HEK293 (cell line): Measurements from ENCODE around the gene PPP5C.

Experiments
- CTCF ChIA-PET: fragments of 350-600 bp; formaldehyde crosslinking; extraction: SDS; loops from one replicate; lab custom pipeline; 2021; ENCODE audit warnings: antibody characterized with exemption; lab: Yijun Ruan, JAX
- POLR2A ChIA-PET: fragments of 300-600 bp; formaldehyde crosslinking; extraction: SDS; loops from one replicate; lab custom pipeline; 2020; ENCODE audit warnings: antibody characterized with exemption, inconsistent platforms; lab: Yijun Ruan, JAX
- H3K27ac ChIP-seq: fragments of 200-500 bp; sonication (Bioruptor generic); 2 replicates; pipeline ENCODE4 v1.5.1; 2014; ENCODE audit warnings: low read depth, low read length, control low read depth, inconsistent platforms; ENCODE audit errors: extremely low read depth
- H3K36me3 ChIP-seq, 2 experiments: fragments of 200-500 bp in 1 of 2; sonication (Bioruptor generic) in 1 of 2; 1 replicate in 1 of 2; 2 replicates in 1 of 2; pipeline ENCODE4 v1.5.1; 2014 to 2017; ENCODE audit warnings: inconsistent platforms in 2 of 2, low read length in 2 of 2; ENCODE audit not compliant: control insufficient read depth in 2 of 2, insufficient read depth in 1 of 2
- H3K4me1 ChIP-seq: fragments of 200-500 bp; sonication (Bioruptor generic); 2 replicates; pipeline ENCODE4 v1.5.1; 2014; ENCODE audit warnings: mild to moderate bottlenecking, low read length, inconsistent platforms; ENCODE audit not compliant: control insufficient read depth, insufficient read depth
- H3K4me3 ChIP-seq: 2 replicates; pipeline ENCODE4 v1.5.1; 2011; ENCODE audit warnings: low read depth, mild to moderate bottlenecking, control low read depth, low read length, moderate library complexity
- H3K9me3 ChIP-seq: fragments of 200-500 bp; sonication (Bioruptor generic); 2 replicates; pipeline ENCODE4 v1.5.1; 2014; ENCODE audit warnings: low read depth, low read length, inconsistent platforms; ENCODE audit not compliant: control insufficient read depth, insufficient read depth
- EGR2 ChIP-seq: fragments of 450-650 bp; formaldehyde crosslinking; IDR thresholded peaks from 2 replicates; pipeline ENCODE4 v1.5.1; 2016; ENCODE audit warnings: low read depth, missing biosample characterization, missing genetic modification characterization
- PRDM2 ChIP-seq: fragments of 450-650 bp; formaldehyde crosslinking; IDR thresholded peaks from 2 replicates; pipeline ENCODE4 v1.5.1; 2016; ENCODE audit warnings: missing biosample characterization, missing genetic modification characterization, borderline replicate concordance
- ZFHX2 ChIP-seq: fragments of 450-650 bp; formaldehyde crosslinking; conservative IDR thresholded peaks from 2 replicates; pipeline ENCODE4 v1.5.1; 2016; ENCODE audit warnings: missing biosample characterization, missing genetic modification characterization
- ZNF132 ChIP-seq: fragments of 450-650 bp; formaldehyde crosslinking; IDR thresholded peaks from 2 replicates; pipeline ENCODE4 v1.5.1; 2017; ENCODE audit warnings: missing biosample characterization, missing genetic modification characterization, borderline replicate concordance
- ZNF394 ChIP-seq: fragments of 450-650 bp; formaldehyde crosslinking; IDR thresholded peaks from 2 replicates; pipeline ENCODE4 v1.5.1; 2016; ENCODE audit warnings: missing biosample characterization, missing genetic modification characterization, mild to moderate bottlenecking, moderate library complexity, borderline replicate concordance
- ZNF560 ChIP-seq: fragments of 450-650 bp; formaldehyde crosslinking; IDR thresholded peaks from 2 replicates; pipeline ENCODE4 v1.5.1; 2017; ENCODE audit warnings: missing biosample characterization, missing genetic modification characterization, borderline replicate concordance
- ZNF626 ChIP-seq: fragments of 450-650 bp; sonication (Bioruptor Pico); formaldehyde crosslinking; IDR thresholded peaks from 2 replicates; pipeline ENCODE4 v1.5.1; 2018; ENCODE audit warnings: missing biosample characterization, missing genetic modification characterization, inconsistent platforms
- ZNF692 ChIP-seq: fragments of 450-650 bp; formaldehyde crosslinking; IDR thresholded peaks from 2 replicates; pipeline ENCODE4 v1.5.1; 2016; ENCODE audit warnings: missing biosample characterization, missing genetic modification characterization
- ZNF830 ChIP-seq: fragments of 450-650 bp; IDR thresholded peaks from 2 replicates; pipeline ENCODE4 v1.5.0; 2018; ENCODE audit warnings: missing biosample characterization, missing genetic modification characterization, low read depth, mild to moderate bottlenecking, moderate library complexity
- TF ChIP-seq, protein P1 (sequence below): fragments of 450-650 bp; formaldehyde crosslinking; IDR thresholded peaks from 2 replicates; pipeline ENCODE4 v1.5.1; 2016; ENCODE audit warnings: missing biosample characterization, missing genetic modification characterization
- TF ChIP-seq, protein P2 (sequence below): fragments of 450-650 bp; formaldehyde crosslinking; IDR thresholded peaks from 2 replicates; pipeline ENCODE4 v1.5.1; 2017; ENCODE audit warnings: missing biosample characterization, missing genetic modification characterization

Gene PPP5C

GRCh38 chr19:46426506-46427162 is 79.7 kb downstream of the PPP5C start (continued):
- no peak for TF ChIP-seq ZNF626 (tag by site-specific recombination)
- TF ChIP-seq ZFHX2: peak; percentile 83
- TF ChIP-seq ZNF692 (tag by site-specific recombination): no peak
- TF ChIP-seq, protein P1, sequence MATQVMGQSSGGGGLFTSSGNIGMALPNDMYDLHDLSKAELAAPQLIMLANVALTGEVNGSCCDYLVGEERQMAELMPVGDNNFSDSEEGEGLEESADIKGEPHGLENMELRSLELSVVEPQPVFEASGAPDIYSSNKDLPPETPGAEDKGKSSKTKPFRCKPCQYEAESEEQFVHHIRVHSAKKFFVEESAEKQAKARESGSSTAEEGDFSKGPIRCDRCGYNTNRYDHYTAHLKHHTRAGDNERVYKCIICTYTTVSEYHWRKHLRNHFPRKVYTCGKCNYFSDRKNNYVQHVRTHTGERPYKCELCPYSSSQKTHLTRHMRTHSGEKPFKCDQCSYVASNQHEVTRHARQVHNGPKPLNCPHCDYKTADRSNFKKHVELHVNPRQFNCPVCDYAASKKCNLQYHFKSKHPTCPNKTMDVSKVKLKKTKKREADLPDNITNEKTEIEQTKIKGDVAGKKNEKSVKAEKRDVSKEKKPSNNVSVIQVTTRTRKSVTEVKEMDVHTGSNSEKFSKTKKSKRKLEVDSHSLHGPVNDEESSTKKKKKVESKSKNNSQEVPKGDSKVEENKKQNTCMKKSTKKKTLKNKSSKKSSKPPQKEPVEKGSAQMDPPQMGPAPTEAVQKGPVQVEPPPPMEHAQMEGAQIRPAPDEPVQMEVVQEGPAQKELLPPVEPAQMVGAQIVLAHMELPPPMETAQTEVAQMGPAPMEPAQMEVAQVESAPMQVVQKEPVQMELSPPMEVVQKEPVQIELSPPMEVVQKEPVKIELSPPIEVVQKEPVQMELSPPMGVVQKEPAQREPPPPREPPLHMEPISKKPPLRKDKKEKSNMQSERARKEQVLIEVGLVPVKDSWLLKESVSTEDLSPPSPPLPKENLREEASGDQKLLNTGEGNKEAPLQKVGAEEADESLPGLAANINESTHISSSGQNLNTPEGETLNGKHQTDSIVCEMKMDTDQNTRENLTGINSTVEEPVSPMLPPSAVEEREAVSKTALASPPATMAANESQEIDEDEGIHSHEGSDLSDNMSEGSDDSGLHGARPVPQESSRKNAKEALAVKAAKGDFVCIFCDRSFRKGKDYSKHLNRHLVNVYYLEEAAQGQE (tag by site-specific recombination): no peak
- no peak for TF ChIP-seq ZNF132 (tag by site-specific recombination)
- TF ChIP-seq ZNF830 (tag by site-specific recombination): no peak
- TF ChIP-seq PRDM2 (tag by site-specific recombination): no peak
- TF ChIP-seq EGR2 (tag by site-specific recombination): peak; percentile 65
- TF ChIP-seq, protein P2, sequence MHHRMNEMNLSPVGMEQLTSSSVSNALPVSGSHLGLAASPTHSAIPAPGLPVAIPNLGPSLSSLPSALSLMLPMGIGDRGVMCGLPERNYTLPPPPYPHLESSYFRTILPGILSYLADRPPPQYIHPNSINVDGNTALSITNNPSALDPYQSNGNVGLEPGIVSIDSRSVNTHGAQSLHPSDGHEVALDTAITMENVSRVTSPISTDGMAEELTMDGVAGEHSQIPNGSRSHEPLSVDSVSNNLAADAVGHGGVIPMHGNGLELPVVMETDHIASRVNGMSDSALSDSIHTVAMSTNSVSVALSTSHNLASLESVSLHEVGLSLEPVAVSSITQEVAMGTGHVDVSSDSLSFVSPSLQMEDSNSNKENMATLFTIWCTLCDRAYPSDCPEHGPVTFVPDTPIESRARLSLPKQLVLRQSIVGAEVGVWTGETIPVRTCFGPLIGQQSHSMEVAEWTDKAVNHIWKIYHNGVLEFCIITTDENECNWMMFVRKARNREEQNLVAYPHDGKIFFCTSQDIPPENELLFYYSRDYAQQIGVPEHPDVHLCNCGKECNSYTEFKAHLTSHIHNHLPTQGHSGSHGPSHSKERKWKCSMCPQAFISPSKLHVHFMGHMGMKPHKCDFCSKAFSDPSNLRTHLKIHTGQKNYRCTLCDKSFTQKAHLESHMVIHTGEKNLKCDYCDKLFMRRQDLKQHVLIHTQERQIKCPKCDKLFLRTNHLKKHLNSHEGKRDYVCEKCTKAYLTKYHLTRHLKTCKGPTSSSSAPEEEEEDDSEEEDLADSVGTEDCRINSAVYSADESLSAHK (tag by site-specific recombination): no peak
- TF ChIP-seq ZNF394: no peak

- TF ChIP-seq EGR2 (tag by site-specific recombination): peak; percentile 73; the same call in 1 of the 2 replicates
- TF ChIP-seq ZFHX2: peak; percentile 75
- TF ChIP-seq ZNF560 (tag by site-specific recombination): no peak
- H3K4me3 ChIP-seq: no peak overlapping the region
- ChIA-PET CTCF (interaction anchor here (0.6 to 1.9 kb wide), 9 partner anchors 22 to 349 kb away, joined by 3 to 10 read pairs (median 3); no protein-coding TSS in a partner anchor), POLR2A (interaction anchor here (0.7 to 1.1 kb wide), 2 partner anchors 14 to 602 kb away, joined by 3 to 8 read pairs; partner anchors contain the start of gene CCDC8)
- H3K4me1 ChIP-seq: peaks cover 7% of the 10 kb centered on the region
- H3K9me3 ChIP-seq: no peaks in the 10 kb centered on the region
- H3K36me3 ChIP-seq: no peaks in the 10 kb centered on the region
- H3K27ac ChIP-seq: no peak overlapping the region
Observed at GRCh38 chr19:46427518-46428045, 80.7 kb downstream of the PPP5C start.
